ENCODE results near the gene PPEF2.

PPEF2 gene

DNA sequence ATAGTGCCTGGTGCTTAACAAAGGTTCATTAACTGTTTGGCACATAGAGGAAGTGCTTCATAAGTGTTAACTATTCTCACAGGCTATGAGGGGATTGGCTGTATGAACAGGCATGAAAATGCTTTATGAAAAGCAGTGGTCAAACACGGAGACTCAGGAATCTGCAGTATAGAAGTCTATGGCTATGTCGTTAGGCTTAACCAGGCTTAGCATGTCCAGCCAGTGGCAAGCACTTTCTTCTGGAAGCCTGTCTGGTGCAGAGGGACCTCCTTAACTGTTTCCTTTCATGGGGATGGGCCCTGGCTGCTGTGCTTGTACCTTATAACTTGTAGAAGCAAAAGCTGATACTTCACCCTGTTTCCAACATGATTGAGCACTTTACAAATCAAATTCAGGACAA is 78.4 kb downstream of the PPEF2 start:
- in situ Hi-C loops (cut with MboI; ENCODE audit: low sequenced_read_pairs, unreplicated experiment): no loop called here
- DNase-seq (ENCODE audit: low spot score): no peak
- TF ChIP-seq, protein P1, sequence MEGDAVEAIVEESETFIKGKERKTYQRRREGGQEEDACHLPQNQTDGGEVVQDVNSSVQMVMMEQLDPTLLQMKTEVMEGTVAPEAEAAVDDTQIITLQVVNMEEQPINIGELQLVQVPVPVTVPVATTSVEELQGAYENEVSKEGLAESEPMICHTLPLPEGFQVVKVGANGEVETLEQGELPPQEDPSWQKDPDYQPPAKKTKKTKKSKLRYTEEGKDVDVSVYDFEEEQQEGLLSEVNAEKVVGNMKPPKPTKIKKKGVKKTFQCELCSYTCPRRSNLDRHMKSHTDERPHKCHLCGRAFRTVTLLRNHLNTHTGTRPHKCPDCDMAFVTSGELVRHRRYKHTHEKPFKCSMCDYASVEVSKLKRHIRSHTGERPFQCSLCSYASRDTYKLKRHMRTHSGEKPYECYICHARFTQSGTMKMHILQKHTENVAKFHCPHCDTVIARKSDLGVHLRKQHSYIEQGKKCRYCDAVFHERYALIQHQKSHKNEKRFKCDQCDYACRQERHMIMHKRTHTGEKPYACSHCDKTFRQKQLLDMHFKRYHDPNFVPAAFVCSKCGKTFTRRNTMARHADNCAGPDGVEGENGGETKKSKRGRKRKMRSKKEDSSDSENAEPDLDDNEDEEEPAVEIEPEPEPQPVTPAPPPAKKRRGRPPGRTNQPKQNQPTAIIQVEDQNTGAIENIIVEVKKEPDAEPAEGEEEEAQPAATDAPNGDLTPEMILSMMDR (IDR thresholded peaks at IDR 0.05; ENCODE audit: borderline replicate concordance, control extremely low read depth, extremely low read depth, insufficient read depth, missing control alignments): no peak

DNA sequence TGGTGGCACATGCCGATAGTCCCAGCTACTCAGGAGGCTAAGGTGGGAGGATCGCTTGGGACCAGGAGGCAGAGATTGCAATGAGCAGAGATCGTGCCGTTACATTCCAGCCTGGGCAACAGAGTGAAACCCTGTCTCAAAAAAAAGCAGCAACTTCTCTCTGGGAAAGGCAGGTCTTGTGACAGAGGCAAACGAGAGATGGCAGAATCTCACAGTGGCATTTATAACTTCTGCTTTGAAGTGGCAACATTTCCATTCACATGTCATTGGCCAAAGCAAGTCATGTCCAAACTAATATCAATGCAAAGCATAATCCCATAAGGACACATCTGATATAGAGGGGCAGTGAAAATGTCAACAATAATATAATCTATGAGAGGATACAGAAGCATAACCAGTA is 79.8 kb downstream of the PPEF2 start:
- TF ChIP-seq, protein P1 (IDR thresholded peaks at IDR 0.05; ENCODE audit: borderline replicate concordance, control extremely low read depth, extremely low read depth, insufficient read depth, missing control alignments): no peak
- in situ Hi-C loops (cut with MboI; ENCODE audit: low sequenced_read_pairs, unreplicated experiment): no loop called here
- no peak for DNase-seq (ENCODE audit: low spot score)

DNA sequence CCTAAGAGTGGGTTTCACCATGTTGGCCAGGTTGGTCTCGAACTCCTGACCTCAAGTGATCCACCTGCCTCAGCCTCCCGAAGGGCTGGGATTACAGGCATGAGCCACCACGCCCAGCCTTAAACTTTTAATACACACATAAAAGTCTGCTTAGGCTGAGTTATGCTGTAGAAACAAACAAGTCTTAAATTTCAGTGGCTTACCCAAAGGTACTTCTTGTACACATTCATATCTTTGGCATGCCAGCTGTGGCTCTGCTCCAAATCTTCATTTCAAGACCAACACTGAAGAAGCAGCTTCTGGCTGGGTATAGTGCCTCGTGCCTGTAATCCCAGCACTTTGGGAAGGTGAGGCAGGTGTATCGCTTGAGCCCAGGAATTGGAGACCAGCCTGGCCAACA is 80.3 kb downstream of the PPEF2 start:
- no peak for DNase-seq (ENCODE audit: low spot score)
- TF ChIP-seq, protein P1 (IDR thresholded peaks at IDR 0.05; ENCODE audit: borderline replicate concordance, control extremely low read depth, extremely low read depth, insufficient read depth, missing control alignments): no peak
- in situ Hi-C loops (cut with MboI; ENCODE audit: low sequenced_read_pairs, unreplicated experiment): no loop called here

DNA sequence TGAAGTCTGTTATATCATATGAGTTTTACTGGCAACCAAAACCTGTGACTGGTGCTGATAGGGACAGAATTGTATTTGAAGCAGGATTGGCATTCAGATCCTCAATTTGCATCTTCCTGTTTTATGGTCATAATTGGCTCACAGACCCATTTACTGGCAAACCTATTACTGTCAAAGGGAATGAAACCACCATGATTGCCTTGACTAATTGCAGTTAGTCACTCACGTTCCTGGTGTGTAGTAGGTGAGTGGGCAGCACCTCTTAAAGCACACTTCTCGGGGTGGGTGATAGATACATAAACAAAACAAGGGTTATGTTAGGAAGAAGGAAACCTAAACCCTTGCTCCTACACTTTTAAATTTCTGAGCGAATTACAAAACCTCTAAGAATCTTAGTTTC is 81.0 kb downstream of the PPEF2 start:
- in situ Hi-C loops (cut with MboI; ENCODE audit: low sequenced_read_pairs, unreplicated experiment): no loop called here
- DNase-seq (ENCODE audit: low spot score): no peak
- TF ChIP-seq, protein P1 (IDR thresholded peaks at IDR 0.05; ENCODE audit: borderline replicate concordance, control extremely low read depth, extremely low read depth, insufficient read depth, missing control alignments): no peak

DNA sequence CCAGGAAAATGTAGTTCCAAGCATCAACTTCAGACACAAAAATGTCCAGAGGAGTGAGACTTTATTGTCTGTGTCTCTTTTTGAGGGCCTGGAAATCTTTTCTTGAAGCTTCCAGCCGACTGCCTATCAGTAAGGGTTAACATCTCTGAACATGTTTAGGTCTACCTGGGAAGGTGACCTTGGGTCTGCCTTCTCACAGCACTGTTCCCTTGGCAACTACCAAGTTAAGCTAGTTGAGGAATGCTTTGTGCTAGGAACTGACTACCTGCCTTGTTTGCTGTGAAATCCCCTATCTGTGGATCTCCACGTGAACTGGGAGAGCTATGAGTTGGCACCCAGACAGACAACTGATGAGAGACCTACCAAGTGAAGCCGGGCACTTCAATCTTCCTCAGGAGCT is 81.6 kb downstream of the PPEF2 start:
- in situ Hi-C loops (cut with MboI; ENCODE audit: low sequenced_read_pairs, unreplicated experiment): no loop called here
- no peak for DNase-seq (ENCODE audit: low spot score)
- TF ChIP-seq, protein P1 (IDR thresholded peaks at IDR 0.05; ENCODE audit: borderline replicate concordance, control extremely low read depth, extremely low read depth, insufficient read depth, missing control alignments): no peak

DNA sequence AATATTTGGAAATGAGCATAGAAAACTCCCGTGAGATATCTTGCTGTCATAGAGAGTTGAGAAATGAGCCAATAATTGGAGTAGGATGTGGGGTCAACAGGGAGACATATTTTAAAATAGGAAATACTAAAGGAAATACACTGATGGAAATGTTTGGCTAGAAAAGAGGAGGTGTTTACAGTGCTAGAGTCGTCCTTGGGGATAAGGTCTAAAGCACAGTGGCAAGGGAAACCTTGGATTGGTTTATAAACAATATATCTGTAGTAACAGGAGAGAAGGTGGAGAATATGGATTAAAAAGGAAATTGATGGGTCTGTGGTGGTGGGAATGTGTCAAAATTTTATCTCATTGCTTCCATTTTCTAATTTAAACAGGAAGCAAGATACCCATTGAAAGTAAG is 82.1 kb downstream of the PPEF2 start:
- TF ChIP-seq, protein P1 (IDR thresholded peaks at IDR 0.05; ENCODE audit: borderline replicate concordance, control extremely low read depth, extremely low read depth, insufficient read depth, missing control alignments): no peak
- no peak for DNase-seq (ENCODE audit: low spot score)
- in situ Hi-C loops (cut with MboI; ENCODE audit: low sequenced_read_pairs, unreplicated experiment): no loop called here

DNA sequence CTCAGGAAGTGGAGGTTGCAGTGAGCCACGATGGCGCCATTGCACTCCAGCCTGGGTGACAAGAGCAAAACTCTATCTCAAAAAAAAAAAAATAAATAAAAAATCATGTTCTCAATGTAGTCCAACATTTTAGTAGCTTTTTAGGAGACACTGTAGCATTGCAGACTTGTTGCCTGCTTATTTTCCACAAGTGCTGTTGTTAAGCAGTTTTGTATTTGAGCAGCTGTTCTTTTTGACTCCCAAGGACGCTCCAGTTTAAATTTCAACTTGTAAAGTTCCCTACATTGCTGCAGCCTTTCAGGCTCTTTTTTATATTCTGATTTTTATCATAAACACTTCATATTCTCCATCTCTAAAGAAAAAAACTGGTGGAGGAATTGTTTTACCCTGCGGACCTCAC is 83.1 kb downstream of the PPEF2 start:
- in situ Hi-C loops (cut with MboI; ENCODE audit: low sequenced_read_pairs, unreplicated experiment): no loop called here
- TF ChIP-seq, protein P1 (IDR thresholded peaks at IDR 0.05; ENCODE audit: borderline replicate concordance, control extremely low read depth, extremely low read depth, insufficient read depth, missing control alignments): no peak
- no peak for DNase-seq (ENCODE audit: low spot score)

All from GM13976 (cell line).